Kidney glomerular epithelial cell (primary cell): Measurements from ENCODE around the gene FOLR2.
"Not testable (repeated sequence)": the region's sequence is repeated elsewhere in the genome, so short reads cannot be mapped to it uniquely, and the experiment has no call there.

ENCODE experiments used
- DNase-seq: peaks from one replicate; lab custom pipeline; 2025; lab: John Stamatoyannopoulos, UW

FOLR2 gene

DNA sequence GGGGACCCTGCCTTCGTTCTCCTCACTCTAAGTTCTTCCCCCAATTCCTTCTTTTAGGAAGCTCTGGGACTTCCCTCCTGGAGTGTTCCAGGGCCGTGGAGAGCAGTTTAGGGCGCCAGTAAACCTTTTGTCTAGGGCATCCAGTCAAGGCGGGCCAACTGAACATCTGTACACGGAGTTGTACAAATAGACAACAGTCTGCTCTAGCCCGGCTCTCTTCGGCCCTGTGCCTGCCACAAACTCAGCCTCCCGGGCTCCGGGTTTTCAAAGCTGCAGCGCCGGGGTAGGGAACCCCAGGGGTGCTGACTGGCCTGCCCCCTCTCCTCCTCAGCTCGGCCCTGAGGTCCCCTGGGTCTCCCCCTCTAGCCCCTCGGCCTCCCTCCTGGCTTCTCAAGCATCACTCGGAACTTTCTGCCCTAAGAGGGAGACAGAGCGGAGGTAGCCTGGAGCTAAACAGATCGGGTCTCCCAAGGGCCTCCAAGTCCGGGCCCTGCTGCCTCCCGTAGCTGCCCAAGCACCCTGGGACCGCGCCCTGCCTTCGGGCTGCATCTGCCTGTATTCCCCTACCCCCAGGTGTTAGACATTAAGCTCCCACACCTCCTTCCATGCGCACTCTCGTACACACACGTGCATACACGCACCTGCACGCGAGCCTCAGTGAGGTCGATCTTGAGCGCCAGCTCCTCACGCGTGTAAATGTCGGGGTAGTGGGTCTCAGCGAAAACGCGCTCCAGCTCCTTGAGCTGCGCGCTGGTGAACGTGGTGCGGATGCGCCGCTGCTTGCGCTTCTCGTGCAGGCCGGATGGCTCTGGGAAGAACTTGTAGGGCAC, 24.1 kb downstream of the FOLR2 start:
- DNase-seq: no peak

DNA sequence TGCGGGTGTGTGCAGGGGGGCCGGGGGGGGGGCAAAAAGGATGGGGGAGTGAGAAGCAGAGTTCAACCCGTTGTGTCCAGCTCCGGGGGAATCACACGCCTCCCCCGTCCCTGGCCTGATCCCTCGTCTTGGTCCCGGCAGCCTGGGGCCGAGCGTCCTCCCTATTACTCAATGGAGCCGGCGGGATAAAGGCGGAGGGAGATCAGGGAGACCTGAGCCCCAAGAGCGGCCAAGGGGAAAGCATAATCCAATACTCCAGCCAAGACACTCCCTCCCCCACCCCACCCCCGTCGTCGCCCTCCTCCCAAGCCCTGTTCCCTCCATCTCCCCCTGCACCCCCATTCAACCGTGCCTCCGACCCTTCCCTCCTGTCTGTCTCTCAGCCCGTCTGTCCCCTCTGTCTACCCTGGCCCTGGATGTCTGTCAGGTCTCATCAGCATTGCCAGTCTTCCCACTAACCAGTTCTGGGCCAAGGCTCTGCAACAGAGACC, 24.7 kb downstream of the FOLR2 start:
- DNase-seq: no peak

DNA sequence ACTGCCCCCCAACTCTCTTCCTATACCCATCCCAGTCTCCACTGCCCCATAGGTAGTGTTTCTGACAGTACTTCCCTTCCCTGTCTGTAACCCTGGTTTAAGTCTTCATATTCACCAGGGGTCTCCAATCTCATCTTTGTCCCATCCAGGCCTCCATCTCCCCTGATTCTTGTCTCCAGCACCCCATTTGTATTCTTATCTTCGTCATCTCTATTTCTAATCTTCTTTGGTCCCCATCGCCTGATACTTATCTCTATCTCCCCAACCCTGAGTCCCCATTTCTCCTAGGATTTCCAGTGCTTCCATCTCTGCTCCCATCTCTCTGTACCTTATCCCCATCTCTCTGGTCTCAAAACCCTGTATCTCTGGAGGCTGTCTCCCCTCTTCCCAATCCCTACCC, 25.5 kb downstream of the FOLR2 start:
- DNase-seq: no peak

DNA sequence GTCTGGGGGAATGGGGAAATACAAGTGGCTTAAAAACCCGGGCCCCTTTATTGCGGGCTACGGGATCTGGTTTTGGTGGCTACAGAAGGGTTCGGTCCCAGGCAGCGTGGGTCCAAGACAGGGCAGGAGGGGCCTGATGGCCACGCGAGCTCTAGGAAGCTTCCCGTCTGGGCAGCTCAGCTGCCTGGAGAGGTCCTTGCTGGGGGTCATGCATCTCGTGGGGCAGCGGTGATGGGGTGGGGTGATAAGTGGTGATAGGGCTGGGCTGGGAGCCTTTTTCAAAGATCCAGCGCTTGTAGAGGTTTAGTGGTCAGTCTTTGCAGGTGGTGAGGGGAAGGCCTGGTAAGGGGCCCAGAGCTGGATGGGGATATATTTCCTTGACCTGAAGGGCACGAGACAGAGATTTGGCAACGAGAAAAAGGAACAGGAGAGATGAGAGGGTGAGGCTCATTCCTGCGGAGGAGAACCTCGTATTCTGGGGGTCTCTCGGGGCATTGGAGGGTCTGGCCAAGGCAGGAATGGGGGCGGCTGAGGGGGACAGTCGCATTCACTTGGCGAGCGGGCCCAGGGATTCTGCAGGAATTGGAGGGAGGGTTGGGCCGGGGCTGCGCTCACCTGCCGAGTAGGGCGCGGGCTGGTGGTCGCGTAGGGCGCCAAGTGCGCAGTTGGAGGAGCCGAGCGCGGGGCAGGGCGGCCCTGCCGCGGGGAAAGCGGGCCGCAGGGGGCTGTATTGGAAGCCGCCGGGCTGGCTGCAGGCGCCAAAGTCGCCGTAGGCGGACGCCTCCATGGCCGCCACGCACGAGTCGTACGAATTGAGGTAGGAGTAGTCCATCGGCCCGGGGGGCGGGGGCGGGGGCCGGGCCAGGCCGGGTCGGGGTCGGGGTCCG, 26.8 kb downstream of the FOLR2 start:
- DNase-seq: no peak

DNA sequence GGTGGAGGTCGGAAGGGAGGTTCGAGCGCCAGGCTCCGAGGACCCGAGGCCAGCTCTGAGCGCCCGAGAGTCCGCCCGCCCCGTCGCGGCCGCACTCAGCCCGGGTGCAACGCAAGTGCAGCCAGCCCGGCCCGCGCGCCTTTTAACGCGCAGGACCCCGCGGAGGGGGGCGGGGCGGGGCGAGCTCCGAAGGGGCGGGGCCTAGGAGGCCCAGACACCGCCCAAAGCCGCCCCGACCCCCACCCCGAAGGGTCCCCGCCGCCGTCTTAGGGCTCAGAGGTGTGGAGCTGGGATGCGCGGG, 27.4 kb downstream of the FOLR2 start, which contains the start of gene PHOX2A:
Gene PHOX2A, minus strand, starts transcription at position 117 of the 301 bp plus-strand sequence. CDS start 172 bp downstream, outside the sequence.
- DNase-seq: no peak

DNA sequence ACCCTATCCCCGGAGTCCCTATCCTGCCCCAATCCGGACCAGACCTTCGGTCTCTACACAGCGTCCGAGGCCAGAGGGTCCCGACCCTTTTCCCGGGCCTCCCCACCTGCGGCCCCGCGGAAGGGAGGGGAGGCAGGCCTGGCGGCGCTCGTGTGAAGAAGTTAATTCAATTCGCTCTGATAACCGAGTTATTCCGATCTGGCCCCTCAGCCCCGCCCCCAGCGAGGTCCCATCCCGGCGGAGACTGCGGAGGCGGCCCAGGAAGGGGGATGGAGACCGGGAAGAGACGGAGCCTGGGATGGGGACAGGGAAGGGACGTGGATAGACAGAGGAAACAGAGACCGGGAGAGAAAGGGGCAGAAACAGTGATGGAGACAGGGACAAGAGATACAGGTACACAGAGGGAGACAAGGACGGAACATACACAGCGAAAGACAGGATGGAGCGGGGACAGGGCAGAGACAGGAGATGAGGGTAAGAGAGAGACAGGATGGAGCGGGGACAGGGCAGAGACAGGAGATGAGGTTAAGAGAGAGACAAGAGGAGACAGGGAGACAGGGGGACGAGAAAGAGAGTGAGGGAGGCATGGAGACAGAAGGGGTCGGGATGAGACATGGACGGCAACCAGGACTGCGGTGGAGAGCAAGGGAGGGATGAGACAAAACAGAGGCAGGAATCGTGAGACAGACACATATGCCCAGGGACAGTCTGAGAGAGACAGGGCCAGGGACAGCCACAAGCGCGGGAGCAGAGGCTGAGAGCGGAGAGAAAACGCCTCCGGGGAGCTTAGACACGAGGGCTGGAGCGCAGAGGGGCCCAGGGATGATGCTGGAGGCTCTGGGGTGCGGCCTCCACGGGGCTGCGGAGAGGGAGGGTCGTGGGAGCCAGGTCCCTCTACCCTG, 28.0 kb downstream of the FOLR2 start:
- no peak for DNase-seq

DNA sequence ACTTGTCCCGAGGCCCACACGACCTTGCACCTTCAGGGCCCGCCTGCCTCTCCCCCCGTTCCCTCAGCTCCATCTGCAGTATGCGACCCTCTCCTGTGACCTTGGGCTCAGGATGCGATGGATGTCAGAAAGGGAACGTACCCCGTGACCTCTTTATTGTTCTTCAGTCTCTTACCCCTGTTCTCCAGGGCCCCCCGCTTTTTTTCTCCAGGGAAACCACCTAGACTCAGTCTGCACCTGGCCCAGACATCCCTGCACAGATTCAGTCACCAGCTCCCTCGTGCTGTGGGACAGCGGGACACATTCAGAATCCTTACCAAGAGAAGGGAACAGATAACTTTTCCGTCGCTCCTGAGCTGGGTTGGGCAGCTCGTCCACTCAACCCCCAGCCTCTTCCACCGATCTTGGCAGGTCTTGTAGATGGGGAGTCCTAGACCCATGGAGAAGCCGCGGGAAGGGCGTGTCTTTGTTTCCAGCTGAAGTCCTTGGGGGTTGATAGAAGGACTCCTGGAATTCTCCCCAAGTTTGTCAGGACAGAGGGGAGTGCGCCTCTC, 28.7 kb downstream of the FOLR2 start:
- no peak for DNase-seq

DNA sequence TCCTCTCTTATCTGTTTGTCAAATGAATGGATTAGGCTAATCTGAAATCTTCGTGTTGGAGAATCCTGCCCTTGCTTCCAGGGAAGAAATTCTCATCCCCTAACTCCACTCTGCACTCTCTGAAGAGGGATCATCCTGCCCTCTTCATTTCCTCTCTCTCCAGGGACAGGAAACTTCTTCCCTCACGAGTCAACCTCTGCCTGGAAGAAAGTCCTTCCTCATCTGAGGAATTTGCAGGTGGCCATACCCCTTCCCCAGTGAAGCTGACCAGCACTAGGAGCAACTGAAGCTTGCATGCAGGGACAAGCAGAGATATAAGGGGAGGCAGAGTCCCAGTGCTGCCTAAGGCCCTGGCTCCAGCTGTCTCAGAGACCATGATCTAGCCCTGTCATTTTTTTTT, 31.0 kb downstream of the FOLR2 start:
- DNase-seq: no peak

DNA sequence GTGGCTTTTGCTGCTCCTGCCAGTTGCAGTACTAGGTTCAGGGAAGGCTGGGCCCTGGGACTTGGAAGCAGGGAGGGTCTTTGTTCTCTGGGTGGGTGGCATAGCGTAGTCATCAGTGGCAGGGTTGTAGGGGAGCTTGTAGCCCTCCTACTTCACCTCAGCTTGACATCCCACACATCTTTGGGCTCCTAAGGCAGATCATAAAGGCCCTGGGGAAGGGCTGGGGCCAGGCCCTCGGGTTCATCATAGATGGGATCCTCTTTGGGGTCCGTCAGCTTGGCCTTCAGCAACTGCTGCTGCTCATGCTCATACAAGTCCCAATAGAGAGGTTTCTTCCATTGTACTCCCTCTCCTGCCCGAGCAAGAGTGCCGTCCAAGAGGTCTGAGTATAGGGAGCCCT, 33.4 kb downstream of the FOLR2 start:
- DNase-seq: no peak

DNA sequence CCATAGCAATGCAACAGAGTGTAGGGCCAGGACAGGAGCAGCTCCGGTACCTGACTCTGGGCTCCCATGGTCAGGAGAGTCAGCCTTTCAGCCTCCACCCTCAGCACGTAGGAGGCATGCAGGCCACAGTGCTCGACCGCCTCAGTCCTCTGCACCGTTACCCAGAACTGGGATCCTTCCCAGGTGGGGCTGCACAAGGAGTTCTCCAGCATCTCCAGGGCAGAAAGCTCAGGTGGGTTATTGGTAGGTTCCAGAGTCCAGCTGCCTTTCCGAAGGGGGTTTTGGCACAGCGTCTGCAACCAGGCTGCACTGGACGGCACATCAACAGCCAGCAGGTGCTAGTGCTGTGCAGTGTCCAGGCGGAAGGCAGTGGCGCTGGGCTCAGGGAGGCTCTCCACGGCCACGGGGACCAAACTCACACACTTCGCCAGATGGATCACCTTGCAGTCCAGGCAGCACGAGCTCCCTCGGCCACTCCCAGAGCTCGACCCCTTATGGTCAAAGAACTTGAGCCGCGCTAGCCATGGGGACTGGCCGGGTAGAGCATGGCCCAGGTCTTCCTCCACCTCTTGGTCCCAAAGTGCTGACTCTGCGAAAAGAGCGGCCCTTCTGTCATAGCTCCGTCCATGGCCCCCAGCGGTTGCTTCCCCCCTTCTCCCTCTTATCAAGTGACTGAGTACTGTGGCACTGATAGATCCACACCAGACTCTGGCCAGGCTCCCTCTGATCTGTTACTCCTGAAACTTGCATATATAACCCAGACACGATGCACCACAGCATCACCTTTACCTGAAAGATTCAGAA, 34.3 kb downstream of the FOLR2 start:
- DNase-seq: no peak

DNA sequence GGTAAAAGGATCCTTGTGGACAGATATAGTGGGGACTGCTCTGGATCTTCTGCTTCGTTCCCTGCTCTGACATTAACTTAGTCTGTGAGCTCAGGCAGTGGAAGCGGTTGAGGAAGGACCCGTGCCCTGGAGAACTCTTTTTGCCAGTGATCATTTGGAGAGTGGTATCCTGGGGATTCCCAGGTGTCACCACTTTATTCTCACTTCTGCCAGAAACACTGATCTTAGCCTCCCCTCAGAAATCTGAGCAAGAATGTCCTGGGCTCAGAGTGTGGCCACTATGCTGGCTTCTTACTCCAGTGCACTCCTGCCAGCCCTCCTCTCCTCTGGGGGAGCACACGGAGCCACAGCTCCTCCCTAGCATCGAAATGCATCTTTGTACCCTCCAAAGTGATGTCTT, 35.0 kb downstream of the FOLR2 start:
- no peak for DNase-seq

DNA sequence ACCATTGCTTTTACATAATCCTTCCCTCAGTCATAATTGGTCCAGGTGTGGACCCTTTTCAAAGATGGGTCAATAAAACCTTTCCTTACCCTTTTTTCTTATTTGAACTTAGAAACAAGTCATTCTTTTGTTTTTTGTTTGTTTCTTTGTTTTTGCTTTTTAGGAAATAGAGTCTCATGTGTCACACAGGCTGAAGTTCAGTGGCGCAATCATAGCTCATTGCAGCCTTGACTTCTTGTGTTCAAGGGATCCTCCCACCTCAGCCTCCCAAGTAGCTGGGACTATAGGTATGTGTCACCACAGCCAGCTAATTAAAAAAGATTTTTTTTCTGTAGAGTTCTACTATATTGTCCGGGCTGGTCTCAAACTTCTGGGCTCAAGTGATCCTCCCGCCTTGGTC, 36.8 kb downstream of the FOLR2 start:
- DNase-seq: no peak

DNA sequence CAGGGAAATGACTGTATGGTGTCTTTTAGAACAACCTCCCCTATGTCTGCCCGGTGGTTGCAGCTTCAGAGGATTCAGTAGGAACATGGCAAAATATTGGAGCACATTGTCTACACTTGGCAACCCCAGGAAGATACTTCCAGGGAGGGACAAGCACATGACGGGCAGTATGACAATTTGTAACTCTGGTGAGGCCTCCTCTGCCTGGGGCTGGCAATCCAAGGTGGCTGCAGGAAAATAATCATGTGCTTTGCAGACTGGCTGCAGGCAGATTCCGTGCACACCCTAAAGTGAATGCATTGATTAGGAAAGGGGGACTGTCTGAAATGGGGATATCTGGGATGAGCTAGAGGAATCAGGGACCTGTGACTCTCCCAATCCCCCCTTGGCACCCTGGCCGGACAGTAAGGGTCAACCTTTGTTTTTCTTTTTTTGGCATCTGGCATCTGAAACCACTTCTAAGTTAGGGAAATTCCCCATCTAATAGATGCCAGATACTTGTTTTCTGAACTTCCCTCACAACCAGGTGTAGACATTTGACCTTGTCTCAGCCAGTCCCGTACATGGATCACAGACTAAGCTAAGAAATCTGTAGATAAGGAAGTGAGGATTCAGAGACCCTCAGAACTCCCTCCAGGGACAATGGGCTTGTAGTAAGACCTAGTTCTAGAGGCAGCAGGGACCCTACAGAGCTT, 37.9 kb downstream of the FOLR2 start:
- no peak for DNase-seq

DNA sequence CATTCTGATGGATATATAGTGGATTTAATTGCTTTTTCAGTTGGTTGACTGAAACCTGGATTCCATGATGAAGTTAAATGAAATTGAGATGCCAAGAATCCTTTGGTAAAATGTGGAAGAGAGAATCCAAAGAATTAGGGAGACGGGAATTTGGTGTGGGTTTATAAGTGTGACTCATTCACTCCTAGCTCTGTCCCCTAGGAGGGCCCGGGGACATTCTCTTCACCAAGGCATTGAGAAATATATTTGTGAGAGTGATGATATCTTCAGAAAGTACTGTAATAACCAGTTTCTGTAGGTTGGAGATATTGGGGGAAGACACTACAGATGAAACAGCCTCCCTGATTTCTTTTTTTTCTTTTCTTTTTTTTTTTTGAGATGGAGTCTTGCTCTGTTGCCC, 41.0 kb downstream of the FOLR2 start:
- DNase-seq: no peak

DNA sequence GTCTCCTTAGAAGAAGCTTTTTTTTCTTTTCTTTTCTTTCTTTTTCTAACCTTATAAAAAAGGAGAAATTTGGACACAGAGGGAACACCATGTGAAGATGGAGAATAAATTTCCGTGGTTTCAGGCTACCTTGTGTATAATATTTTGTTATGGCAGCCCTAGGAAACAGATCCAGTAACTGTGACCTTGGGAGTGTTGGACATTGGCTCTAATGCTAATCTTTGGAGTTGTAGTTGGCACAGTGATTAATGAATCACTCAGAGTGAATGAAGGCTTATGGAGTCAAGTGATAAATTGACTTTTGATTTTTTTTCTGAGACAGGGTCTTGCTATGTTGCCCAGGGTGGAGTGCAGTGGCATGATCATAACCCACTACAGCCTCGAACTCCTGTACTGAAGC, 42.9 kb downstream of the FOLR2 start:
- no peak for DNase-seq

DNA sequence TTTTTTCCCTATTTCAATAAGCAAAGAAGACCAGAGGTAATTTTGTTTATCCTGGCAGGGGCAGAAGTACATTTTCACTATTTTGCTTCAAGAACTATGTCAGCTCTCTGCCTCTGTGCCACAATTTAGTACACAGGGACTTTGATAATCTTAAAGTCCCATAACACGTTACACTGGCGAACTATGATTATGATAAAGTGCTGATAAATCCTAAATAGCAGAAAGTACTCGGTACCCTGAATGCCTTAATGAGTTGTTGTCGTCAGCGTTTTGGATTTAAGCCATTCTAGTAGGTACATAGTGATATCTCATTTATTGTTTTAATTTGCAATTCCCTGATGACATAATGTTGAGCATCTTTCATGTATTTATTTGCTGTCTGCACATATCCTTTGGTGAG, 44.0 kb downstream of the FOLR2 start:
- no peak for DNase-seq

DNA sequence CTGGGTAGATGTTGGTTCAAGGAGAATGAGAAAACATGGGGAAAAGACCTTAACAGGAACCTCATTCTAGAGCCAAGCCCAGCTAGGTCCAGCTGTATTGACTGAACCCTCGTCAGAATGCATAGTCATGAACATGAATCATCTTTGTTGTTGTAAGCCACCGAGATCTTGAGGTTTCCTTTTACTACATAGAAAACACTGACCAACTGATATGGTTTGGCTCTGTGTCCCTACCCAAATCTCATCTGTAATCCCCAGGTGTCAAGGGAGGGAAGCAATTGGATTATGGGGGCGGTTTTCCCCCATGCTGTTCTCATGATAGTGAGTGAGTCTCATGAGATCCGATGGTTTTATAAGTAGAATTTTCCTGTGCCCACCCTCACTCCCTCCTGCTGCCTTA, 46.8 kb downstream of the FOLR2 start:
- no peak for DNase-seq

DNA sequence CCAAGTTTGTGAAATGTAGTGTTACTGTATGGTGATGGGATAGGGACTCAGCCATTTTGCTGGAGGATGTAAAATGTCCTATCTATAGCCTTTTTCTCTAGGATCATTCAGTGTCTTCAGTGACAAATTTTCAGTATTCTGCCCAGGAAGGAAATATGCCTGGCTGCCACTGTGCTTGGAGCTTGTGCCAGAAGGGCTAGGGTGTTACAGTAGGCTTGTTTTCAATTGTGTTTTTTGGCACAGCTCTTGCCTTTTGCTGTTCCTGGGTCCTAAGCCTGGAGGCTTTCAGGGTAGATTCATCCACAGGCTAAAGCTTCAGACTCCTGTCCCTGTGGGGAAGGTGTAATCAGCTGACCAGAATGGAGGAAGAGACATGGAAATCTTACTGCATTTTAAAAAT, 49.4 kb downstream of the FOLR2 start:
- no peak for DNase-seq

DNA sequence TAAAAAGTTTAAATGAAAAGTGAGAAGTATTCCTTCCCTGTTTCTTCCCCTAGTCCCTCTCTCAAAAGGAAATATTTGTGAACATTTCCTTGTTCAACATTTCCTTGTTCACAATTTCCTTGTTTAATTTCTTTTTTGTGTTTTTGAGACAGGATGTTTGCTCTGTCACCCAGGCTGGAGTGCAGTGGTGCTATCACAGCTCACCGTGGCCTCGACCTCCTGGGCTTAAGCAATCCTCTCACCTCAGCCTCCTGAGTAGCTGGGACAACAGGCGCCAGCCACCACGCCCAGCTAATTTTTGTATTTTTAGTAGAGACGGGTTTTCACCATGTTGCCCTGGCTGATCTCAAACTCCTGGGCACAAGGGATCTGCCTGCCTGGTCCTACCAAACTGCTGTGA, 50.4 kb downstream of the FOLR2 start:
- DNase-seq: not testable (repeated sequence)

DNA sequence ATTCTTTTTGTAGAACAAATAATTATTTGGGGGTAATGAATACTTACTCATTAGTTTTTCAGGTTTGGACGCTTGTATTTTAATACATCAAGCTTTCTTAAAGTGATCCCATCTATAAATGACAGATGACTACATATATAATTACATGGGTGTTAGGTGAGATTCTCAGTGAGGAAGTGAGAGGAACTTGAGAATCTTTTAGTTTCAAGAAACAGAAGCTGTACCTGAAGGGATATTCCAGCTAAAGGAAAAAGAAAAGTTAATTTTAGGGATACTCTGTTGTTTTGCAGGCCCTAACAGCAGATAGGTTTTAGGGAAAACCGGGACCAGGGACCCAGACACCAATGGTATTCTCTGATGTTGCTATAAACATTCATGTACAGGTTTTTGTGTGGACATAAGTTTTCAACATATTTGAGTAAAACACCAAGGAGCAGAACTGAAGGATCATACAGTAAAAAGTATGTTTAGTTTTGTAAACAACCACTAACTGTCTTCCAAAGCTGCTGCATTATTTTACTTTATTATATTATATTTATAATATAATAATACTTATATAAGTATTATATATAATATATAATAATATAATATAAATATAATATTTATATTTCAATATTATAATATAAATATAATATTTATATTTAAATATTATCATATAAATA, 51.5 kb downstream of the FOLR2 start:
- no peak for DNase-seq
